Ovary (tissue), 9 donors: ENCODE results near the gene SEC16A. TPM values are rescaled to one million over a fixed set of nuclear protein-coding genes. Genes with fewer than 3 reads are reported as not detected.

ENCODE experiments used
- DNase-seq, 5 donors: peaks; one replicate each; pipeline ENCODE4 v3.0.0-alpha.2; 2019 to 2020
- H3K27ac ChIP-seq, 2 donors: fragments of 200-600 bp; one replicate each; pipeline versions ENCODE4 v1.5.1 to v1.8.0; 2019 to 2022
- H3K27me3 ChIP-seq: fragments of 200-600 bp; one replicate; pipeline ENCODE4 v1.8.0; 2022
- H3K36me3 ChIP-seq: fragments of 200-600 bp; sonication (generic); one replicate; pipeline ENCODE4 v1.5.1; 2019
- H3K4me1 ChIP-seq: one replicate; pipeline ENCODE4 v1.8.1; 2013; ENCODE audit warnings: mild to moderate bottlenecking, moderate library complexity; ENCODE audit not compliant: insufficient read depth
- H3K4me3 ChIP-seq: fragments of 200-600 bp; sonication (generic); one replicate; pipeline ENCODE4 v1.5.1; 2017
- H3K9me3 ChIP-seq, 2 donors: fragments of 200-600 bp in 1 of 2; sonication (generic) in 1 of 2; one replicate each; pipeline versions ENCODE4 v1.5.1 to v1.8.1; 2013 to 2019; ENCODE audit warnings: mild to moderate bottlenecking in 1 of 2, moderate library complexity in 1 of 2
- CTCF ChIP-seq, 3 donors: fragments of 450-650 bp in 2 of 3; fragments of 200-600 bp in 1 of 3; IDR thresholded peaks; one replicate each; pipeline versions ENCODE4 v1.5.1 to v1.8.0; 2016 to 2022; ENCODE audit warnings: antibody characterized with exemption in 3 of 3, mild to moderate bottlenecking in 1 of 3
- EP300 ChIP-seq: sonication (generic); formaldehyde crosslinking; IDR thresholded peaks from one replicate; pipeline ENCODE4 v1.6.1; 2017; ENCODE audit warnings: antibody characterized with exemption
- POLR2A ChIP-seq: fragments of 450-650 bp; IDR thresholded peaks from one replicate; pipeline ENCODE4 v1.6.1; 2017; ENCODE audit warnings: antibody characterized with exemption, mild to moderate bottlenecking, moderate library complexity
- WGBS, 3 donors: extraction: QIAGEN DNeasy Blood & Tissue Kit in 1 of 3; methylation state at CpG; one replicate each; pipeline versions ENCODE4 v1.1.5 to v1.1.7; 2013 to 2017; 5-methylcytosine and 5-hydroxymethylcytosine counted together
- intact Hi-C, 4 donors: fragments of 100-400 bp; cut with DNase I; formaldehyde crosslinking; loops; one replicate each; pipeline versions ENCODE4 v1.11.0 to v1.15.1; 2022 to 2023
- polyA plus RNA-seq, 2 donors: library from polyadenylated mRNA; stranded (reverse); fragments of 200-250 nt in 1 of 2; fragments of 350-450 nt in 1 of 2; fragmentation: Illumina TruSeq in 1 of 2; extraction: RNeasy Lipid Tissue Mini Kit (QIAGEN cat#74804) in 1 of 2; gene quantifications; one replicate each; pipeline ENCODE4 v1.2.3, GENCODE V29; 2013 to 2014
- total RNA-seq, 7 donors: library from RNA; depleted of rRNA in 2 of 7; stranded (reverse); fragments of >200 nt in 2 of 7; fragmentation: NEBNext Ultra II Directional in 3 of 7; extraction: Animal tissue kit (Norgen Biotek cat#: 25700) in 3 of 7; gene quantifications; one replicate each; pipeline versions ENCODE4 v1.1.0 to v1.2.4, GENCODE V29; 2016 to 2023
- donor health status: DM: no; HTN: no; CAD: no; lungs with moderate emphysema.
- donor health status: DM: no; HTN: no; CAD: no.
- donor health status: Bipolar disorder and iron deficiency.
- donor health status: DM: yes; HTN: yes; CAD: no.
- donor health status: DM: no; HTN: no; CAD: no.
- donor health status: DM: yes; HTN: yes; CAD: no.

Gene SEC16A
- total and polyA plus RNA-seq, 9 donors = 27.6 to 61.4 (median 46.5) TPM

GRCh38 chr9:136489731-136490130 lies 6.9 kb upstream of the SEC16A start:
- no peak for TF ChIP-seq CTCF (IDR thresholded peaks at IDR 0.05)
- TF ChIP-seq EP300 = no peak
- TF ChIP-seq POLR2A = no peak
- Histone ChIP-seq H3K4me3 (no peak overlapping the region), H3K4me1 (no peaks in the 10 kb centered on the region), H3K9me3 (no peaks in the 10 kb centered on the region), H3K27ac (no peak overlapping the region), H3K36me3 (no peaks in the 10 kb centered on the region), H3K27me3 (no peaks in the 10 kb centered on the region)
- intact Hi-C loops = loop anchor here in 3 of 4 donors (2.0 to 10.0 kb wide), 5 partner anchors 53 to 141 kb away; partner anchors contain the start of gene NOTCH1 (in 1 of the 3)
- WGBS, 3 donors = 70 to 80% (median 75%) methylated on average over 17 of the region's 17 CpGs
- DNase-seq = no peak

GRCh38 chr9:136488247-136489214 lies 5.7 kb upstream of the SEC16A start:
- Histone ChIP-seq H3K4me1 (peaks cover 6% of the 10 kb centered on the region), H3K36me3 (no peaks in the 10 kb centered on the region), H3K9me3 (no peaks in the 10 kb centered on the region), H3K27ac (no peak overlapping the region), H3K27me3 (no peaks in the 10 kb centered on the region), H3K4me3 (no peak overlapping the region)
- peak; percentile 59 to 83 (median 77) for DNase-seq
- 20 to 24% (median 20%) methylated on average over 21 to 22 of the region's 22 CpGs for WGBS, 3 donors
- TF ChIP-seq POLR2A = no peak
- TF ChIP-seq EP300 = no peak
- peak; percentile 95 to 98 (median 95) for TF ChIP-seq CTCF (IDR thresholded peaks at IDR 0.05)
- intact Hi-C loops = loop anchor here in 3 of 4 donors (2.0 to 10.0 kb wide), 4 partner anchors 56 to 142 kb away; partner anchors contain the start of gene NOTCH1 (in 1 of the 3)

GRCh38 chr9:136487672-136488071 lies 4.8 kb upstream of the SEC16A start:
- 74 to 81% (median 79%) methylated on average over 7 of the region's 7 CpGs for WGBS, 3 donors
- no peak for DNase-seq
- TF ChIP-seq EP300 (no peak), POLR2A (no peak), CTCF (IDR thresholded peaks at IDR 0.05) (no peak)

GRCh38 chr9:136486823-136487620 lies 4.2 kb upstream of the SEC16A start:
- intact Hi-C loops = loop anchor here in 2 of 4 donors (1.0 to 10.0 kb wide), 2 partner anchors 58 to 144 kb away; partner anchors contain the start of gene NOTCH1 (in 1 of the 2)
- H3K36me3 ChIP-seq = no peaks in the 10 kb centered on the region
- H3K9me3 ChIP-seq = no peaks in the 10 kb centered on the region
- H3K27me3 ChIP-seq = no peaks in the 10 kb centered on the region
- peaks cover 8% of the 10 kb centered on the region for H3K4me1 ChIP-seq
- DNase-seq = no peak
- 83 to 86% (median 84%) methylated on average over 18 of the region's 18 CpGs for WGBS, 3 donors
- no peak overlapping the region for H3K4me3 ChIP-seq
- no peak for TF ChIP-seq EP300
- no peak for TF ChIP-seq CTCF (IDR thresholded peaks at IDR 0.05)
- TF ChIP-seq POLR2A = no peak
- no peak overlapping the region for H3K27ac ChIP-seq

More at GRCh38 chr9:136487672-136488071, 4.8 kb upstream of the SEC16A start:
- Histone ChIP-seq H3K36me3 (no peaks in the 10 kb centered on the region), H3K4me3 (no peak overlapping the region), H3K27me3 (no peaks in the 10 kb centered on the region), H3K27ac (no peak overlapping the region), H3K9me3 (no peaks in the 10 kb centered on the region), H3K4me1 (peaks cover 6% of the 10 kb centered on the region)
- intact Hi-C loops = loop anchor here (1.0 to 10.0 kb wide), 5 partner anchors 57 to 144 kb away; partner anchors contain the start of gene NOTCH1 (in 1 of the 4)
